Right renal pelvis (tissue), 4 donors: Measurements from ENCODE around the gene ERBB4. TPM values are rescaled to one million over a fixed set of nuclear protein-coding genes. Genes with fewer than 3 reads are reported as not detected.

Experiments used
- DNase-seq, 4 donors: peaks; one replicate each; pipeline ENCODE4 v3.0.0-alpha.2; 2013; ENCODE audit warnings: low read depth in 4 of 4, low spot score in 3 of 4, missing footprints in 1 of 4
- polyA plus RNA-seq, 4 donors: library from polyadenylated mRNA; unstranded; fragments of 120-200 nt; gene quantifications; one replicate each; pipeline ENCODE4 v1.2.1, GENCODE V29; 2013; ENCODE audit not compliant: insufficient read length in 4 of 4

Gene ERBB4
- polyA plus RNA-seq, 4 donors = 44.8 to 56.5 (median 51.3) TPM

DNA sequence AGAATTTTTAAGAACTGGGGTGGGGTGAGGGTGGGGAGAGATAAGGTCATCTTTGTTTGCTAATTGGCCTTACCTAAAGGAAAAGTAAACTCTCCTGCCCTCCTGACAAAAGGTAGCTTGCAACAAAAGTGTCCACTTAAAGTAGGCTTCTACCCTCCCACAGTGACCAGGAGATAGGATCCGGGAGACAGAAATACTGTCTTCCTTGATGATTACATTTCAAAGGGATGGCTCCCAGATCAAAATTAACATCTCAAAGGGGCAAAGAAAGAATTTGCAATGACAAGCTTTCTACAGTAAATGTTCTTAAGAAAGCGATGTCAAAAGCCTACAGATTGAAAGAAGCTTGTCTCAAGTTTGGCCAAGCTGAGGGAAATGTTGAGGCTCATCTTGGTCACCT, 1206.9 kb downstream of the ERBB4 start:
- no peak for DNase-seq

DNA sequence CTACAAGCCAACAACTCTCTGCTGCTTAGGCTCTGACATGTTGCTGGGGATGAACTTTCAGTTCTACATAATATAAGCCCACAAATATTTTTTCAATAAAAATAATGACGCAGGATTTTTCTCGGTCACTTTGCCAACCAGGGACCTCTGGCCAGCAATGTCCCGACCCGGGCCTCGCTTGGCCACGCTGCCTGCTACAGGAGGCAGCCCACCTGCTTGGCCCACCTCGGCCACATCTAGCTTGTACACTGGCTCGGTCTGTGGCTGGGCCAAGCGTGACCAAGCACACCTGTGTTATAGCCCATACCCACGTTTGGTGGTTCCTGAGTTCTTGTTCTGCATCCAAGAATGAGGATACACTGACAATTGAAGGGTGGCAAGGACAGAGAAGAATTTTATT, 1208.7 kb downstream of the ERBB4 start:
- no peak for DNase-seq

DNA sequence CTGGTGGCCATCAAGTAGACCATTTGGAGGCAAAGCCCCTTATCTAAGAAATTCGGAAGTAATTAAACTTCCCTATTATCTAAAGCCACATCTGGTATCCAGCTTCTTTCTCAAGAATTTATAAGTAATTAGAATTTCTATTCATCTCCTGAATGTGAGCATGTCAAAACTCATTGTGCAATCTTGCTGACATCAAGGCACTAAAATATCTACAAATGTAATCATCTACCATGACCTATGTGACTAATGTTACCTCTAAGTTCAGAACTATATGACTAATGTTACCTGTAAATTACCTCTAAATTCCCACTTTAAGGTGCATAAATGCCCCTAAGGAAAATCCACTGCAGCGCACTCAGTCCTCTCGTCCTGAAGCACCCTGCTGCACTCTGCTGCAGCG, 1209.2 kb downstream of the ERBB4 start:
- no peak for DNase-seq

DNA sequence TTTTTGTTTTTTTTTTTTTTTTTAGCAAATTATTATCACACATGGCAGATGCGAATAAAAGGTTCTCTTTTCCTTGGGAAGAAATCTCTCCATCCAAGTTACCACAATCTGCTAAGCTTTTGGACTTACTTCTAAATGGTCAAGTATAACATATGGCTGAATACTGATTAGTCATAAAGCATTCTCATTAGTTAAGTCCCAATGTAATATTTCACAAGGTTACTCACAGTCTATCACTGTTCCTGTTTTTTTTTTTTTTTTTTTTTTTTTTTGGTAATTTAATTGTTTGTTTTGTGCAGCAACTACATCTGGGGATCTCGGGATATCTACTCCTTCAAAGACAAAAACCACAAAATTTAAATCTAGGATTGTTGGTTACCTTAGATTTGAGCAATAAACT, 1210.5 kb downstream of the ERBB4 start:
- no peak for DNase-seq
